Measurements from ENCODE around the gene NPHP4.
"Not testable (repeated sequence)": the region's sequence is repeated elsewhere in the genome, so short reads cannot be mapped to it uniquely, and the experiment has no call there.

The NPHP4 gene

GRCh38 chr1:5876094-5876650 lies 116.1 kb downstream of the NPHP4 start:
- no peak for DNase-seq (ENCODE audit: low read depth)

GRCh38 chr1:5875345-5875910 lies 116.8 kb downstream of the NPHP4 start:
- DNase-seq (ENCODE audit: low read depth), result no peak

DNA sequence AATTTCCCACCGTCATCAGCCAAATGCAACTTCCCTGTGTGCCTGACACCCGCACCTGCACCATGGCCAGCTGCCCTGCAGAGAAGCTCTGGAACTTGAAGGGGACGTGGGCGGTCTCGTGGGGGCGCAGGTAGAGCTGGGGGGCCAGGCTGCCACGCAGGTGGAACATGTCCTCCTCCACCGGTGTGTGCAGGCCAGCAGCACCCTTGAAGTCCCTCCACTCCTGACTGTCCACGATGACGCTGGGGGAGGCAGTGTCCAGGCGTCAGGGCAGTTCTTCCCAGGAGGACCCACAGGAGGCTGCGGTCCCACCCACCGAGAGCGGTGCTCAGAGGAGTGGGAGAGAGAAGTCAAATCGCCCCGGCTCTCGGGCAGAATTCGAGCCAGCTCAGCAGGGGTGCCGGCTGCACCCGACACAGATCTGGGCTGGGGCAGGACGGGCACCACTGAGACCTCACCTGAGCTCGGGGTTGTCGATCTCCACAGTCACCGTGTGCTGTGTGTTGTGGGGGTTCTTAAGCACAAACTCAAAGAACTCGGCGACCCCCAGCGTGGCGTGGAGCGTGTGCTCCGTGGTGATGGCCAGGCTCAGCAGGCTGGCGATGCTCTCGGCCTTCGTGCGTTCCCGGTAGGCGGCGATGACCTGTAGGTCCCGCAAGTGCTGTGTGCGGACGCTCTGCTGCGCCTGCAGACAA lies 117.7 kb downstream of the NPHP4 start:
- no peak for DNase-seq (ENCODE audit: low read depth)

- DNase-seq (ENCODE audit: low read depth), result no peak
These were observed 118.7 kb downstream of the NPHP4 start for GRCh38 chr1:5873556-5873955.

- no peak for DNase-seq (ENCODE audit: low read depth)
These were observed 119.3 kb downstream of the NPHP4 start for GRCh38 chr1:5872886-5873285.

GRCh38 chr1:5868931-5869500 lies 123.2 kb downstream of the NPHP4 start:
- DNase-seq (ENCODE audit: low read depth), result no peak

- no peak for DNase-seq (ENCODE audit: low read depth)
These were observed 126.5 kb downstream of the NPHP4 start for GRCh38 chr1:5865774-5866173.

GRCh38 chr1:5865056-5865455 lies 127.2 kb downstream of the NPHP4 start:
- DNase-seq (ENCODE audit: low read depth), result no peak

DNA sequence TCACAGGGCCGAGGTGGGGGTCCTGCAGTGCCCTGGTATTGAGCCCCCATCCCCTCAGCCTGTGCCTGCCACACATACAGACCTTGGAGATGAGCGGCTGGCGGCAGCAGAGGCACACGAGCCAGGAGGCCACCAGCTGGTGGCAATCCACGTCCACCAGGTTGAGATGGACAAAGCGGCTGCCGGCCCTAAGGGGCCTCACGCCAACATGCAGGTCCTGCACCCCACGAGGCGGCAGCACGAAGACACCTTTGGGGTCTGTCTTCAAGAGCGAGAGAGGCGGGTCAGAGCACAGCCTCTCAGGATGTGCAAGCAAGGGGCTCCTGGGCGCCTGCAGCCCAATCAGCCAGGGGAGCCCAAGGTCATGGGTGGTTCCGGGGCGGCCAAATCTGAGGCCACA lies 128.0 kb downstream of the NPHP4 start:
- DNase-seq (ENCODE audit: low read depth), result no peak

DNA sequence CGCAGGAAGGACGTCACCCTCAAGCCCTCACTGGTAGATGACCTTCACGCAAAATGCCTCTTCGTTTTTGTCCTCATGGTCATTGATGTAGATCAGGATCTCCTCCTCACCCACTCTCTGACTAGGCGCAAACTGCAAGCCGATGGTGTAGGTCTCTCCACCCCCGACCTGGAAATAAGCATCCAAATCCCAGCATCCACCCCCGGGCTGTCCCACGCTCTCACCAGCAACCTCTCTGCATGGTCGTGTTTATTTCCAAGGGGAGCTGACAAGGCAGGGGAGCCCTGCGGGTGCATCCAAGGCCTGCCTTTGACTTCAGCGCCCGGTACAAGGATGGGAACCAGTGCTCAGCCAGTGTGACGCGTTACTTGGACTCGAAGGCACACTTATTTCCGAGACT lies 129.0 kb downstream of the NPHP4 start:
- no peak for DNase-seq (ENCODE audit: low read depth)

- no peak for DNase-seq (ENCODE audit: low read depth)
These were observed 130.1 kb downstream of the NPHP4 start for GRCh38 chr1:5861871-5862825.

GRCh38 chr1:5860277-5860676 lies 131.9 kb downstream of the NPHP4 start:
- DNase-seq (ENCODE audit: low read depth), result no peak

- no peak for DNase-seq (ENCODE audit: low read depth)
These were observed 132.5 kb downstream of the NPHP4 start for GRCh38 chr1:5859766-5860165.

GRCh38 chr1:5858844-5859407 lies 133.3 kb downstream of the NPHP4 start:
- DNase-seq (ENCODE audit: low read depth), result no peak

DNA sequence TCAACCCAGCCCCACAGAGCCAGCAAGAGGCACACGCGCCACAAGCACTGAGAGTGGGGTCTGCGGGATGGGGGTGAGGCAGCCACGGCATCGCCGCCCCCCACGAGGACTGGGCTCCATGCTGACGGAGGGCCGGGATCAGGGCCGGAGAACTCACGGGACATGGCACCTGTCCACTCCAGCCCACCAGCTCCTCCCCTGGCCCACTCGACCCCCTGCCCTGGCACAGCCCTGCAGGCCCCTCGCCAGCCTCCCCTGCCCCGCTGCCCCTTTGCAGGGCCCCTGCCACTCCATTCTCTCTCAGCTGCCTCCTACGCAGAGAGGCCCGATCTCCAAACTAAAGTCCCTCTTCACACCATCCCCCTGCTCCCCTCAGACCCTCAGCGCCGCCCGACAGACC lies 134.0 kb downstream of the NPHP4 start:
- DNase-seq (ENCODE audit: low read depth), result no peak

DNA sequence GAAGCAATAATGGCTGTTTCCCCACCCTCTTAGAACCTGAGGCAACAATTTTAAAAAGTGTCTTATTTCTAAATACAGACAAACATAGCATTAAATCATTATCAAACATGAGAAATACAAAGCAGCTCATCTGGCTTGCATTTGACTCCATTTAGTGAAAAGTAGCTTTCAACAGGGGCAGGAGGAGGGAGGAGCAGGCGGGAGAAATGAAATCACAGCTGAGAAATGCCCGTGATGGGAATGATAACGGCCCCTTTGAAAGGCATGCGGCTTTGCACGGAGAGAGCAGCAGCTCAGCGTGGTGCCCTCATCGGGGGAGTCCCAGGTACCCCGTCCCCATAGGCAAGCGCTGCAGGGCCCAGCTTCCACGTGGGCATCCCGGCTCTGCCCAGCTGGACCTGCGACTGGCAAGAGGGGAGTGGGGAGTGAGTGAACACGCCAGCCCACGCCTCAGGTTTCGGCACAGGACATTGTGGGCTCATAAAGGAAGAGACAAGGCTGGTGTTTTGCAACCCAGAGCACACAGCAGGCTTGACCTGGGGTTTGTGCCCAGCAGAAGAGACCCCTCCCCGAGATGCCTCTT lies 134.6 kb downstream of the NPHP4 start:
- no peak for DNase-seq (ENCODE audit: low read depth)

DNA sequence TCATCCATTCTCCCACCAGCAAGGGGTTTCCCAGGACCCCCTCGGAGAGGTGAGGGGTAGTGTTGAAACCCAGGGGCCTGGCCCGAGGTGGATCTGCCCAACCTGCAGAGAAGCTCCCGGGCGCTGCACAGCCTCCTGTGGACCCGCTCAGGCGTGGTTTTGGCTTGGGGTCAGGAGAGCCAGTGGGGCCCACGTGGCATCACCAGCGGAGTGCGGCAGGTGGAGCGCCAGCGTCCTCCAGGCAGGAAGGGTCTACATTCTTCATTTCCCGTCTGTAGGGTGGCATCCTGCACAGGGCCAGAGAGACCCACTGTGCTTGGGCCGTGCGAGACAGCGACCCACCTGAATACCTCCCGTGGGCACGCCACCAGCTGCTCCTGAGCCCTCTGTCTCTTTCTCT lies 135.2 kb downstream of the NPHP4 start:
- DNase-seq (ENCODE audit: low read depth), result no peak

GRCh38 chr1:5856246-5856815 lies 135.9 kb downstream of the NPHP4 start:
- no peak for DNase-seq (ENCODE audit: low read depth)

GRCh38 chr1:5855196-5855897 lies 136.9 kb downstream of the NPHP4 start:
- no peak for DNase-seq (ENCODE audit: low read depth)

- no peak for DNase-seq (ENCODE audit: low read depth)
These were observed 137.5 kb downstream of the NPHP4 start for GRCh38 chr1:5854754-5855153.

DNA sequence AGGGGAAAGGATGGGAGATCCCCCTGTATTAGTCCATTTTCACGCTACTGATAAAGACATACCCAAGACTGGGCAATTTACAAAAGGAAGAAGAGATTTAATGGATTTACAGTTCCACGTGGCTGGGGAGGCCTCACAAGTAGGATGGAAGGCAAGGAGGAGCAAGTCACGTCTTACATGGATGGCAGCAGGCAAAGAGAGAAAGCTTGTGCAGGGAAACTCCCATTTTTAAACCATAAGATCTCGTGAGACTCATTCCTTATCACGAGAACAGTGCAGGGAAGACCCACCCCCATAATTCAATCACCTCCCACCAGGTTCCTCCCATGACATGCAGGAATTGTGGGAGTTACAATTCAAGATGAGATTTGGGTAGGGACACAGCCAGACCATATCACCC lies 138.4 kb downstream of the NPHP4 start:
- DNase-seq (ENCODE audit: low read depth), result not testable (repeated sequence)
